Stimulated activated effector memory CD8-positive, alpha-beta T cell treated with anti-CD3 and anti-CD28 coated beads, Interleukin-12 subunit alpha, Interleukin-12 subunit beta, amount 100 ng/mL, for 72 hours (primary cell): Measurements from ENCODE around the gene P2RX1.
A peak's percentile ranks its signal among the peaks of the same experiment; 100 is the strongest.

ENCODE experiments used
- ATAC-seq: fragments of 150-1000 bp; cut with Tn5 transposase; 2 replicates; pipeline ENCODE4 v1.10.0; 2021
- DNase-seq, 2 donors: peaks; one replicate each; pipeline ENCODE4 v3.0.0; 2021 to 2022; ENCODE audit warnings: low spot score in 2 of 2
- H3K27ac Mint-ChIP-seq: one replicate; pipeline ENCODE4 v1.8.0; 2022; ENCODE audit warnings: mild to moderate bottlenecking, mixed read lengths
- H3K36me3 Mint-ChIP-seq: one replicate; pipeline ENCODE4 v1.8.0; 2022; ENCODE audit warnings: mild to moderate bottlenecking, mixed read lengths
- H3K4me1 Mint-ChIP-seq: one replicate; pipeline ENCODE4 v1.8.0; 2022; ENCODE audit warnings: mixed read lengths
- H3K4me3 Mint-ChIP-seq: one replicate; pipeline ENCODE4 v1.8.0; 2022; ENCODE audit warnings: mild to moderate bottlenecking, mixed read lengths
- H3K9me3 Mint-ChIP-seq: one replicate; pipeline ENCODE4 v1.8.0; 2022; ENCODE audit warnings: mixed read lengths

Gene P2RX1

DNA sequence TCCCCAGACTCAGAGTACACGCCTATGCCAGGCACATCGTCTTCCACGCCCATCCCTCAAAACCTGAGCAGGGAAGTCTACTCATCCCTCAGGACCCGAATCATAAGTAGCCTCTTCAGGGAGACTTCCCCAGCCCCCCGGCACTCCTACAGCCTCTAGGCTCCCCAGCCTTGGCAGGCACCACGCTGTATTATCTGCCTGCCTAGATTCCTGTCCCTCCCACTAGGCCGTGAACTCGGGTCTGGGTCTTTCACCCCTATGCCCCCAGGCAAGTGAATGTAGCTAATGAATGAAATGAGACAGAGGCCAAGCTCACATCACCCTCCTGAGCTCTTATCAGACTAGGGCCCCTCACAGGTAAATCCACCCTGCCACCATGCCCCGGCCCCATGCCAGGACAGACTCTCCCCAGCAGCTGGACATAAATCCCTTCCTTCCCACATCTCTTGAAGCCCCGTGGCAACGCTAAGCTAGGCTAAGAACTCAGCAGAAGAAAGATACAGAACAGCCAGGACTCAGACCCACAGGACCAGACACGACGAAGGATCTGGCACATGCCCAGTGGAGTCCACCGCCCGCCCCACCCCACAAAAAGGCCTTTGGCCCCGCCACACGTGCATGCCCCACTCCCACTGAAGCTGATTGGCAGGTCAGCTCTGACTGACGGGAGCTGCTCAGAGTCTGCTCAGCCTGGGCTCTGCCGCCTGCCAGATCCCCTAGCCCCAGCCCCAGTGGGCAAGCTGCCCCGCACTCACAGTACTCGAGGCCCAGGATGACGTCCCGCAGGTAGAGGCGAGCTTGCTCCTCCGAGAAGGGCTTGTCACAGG, 36.5 kb downstream of the P2RX1 start:
- ATAC-seq, result no peak
- Mint-ChIP-seq H3K4me1 (peaks cover 6% of the 10 kb centered on the region), H3K36me3 (peaks cover 21% of the 10 kb centered on the region), H3K9me3 (no peaks in the 10 kb centered on the region), H3K27ac (peak overlapping the region; percentile 82), H3K4me3 (no peak overlapping the region)
- no peak for DNase-seq

DNA sequence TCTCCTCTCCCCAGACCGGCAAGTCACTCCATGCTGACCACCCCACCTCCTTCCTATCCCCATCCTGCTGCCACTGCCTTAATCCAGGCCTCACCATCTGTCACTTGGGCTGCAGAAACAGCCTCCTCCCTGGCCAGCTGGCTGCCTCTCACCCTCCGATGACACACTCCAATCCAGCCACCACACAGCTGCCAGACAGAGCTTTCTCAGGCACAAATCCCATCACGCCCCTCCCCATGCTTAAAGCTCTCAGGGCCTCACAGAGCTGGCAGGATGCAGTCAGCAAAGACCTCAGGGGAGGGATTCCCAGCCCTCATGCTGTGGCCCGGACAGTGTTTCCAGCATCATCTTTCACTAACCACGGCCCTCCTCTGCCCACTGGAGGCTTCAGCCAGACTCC, 37.1 kb downstream of the P2RX1 start:
- H3K4me1 Mint-ChIP-seq, result peaks cover 6% of the 10 kb centered on the region
- peak overlapping the region; percentile 82 for H3K27ac Mint-ChIP-seq
- H3K4me3 Mint-ChIP-seq, result no peak overlapping the region
- peaks cover 21% of the 10 kb centered on the region for H3K36me3 Mint-ChIP-seq
- DNase-seq (no peak), ATAC-seq (no peak)
- no peaks in the 10 kb centered on the region for H3K9me3 Mint-ChIP-seq

DNA sequence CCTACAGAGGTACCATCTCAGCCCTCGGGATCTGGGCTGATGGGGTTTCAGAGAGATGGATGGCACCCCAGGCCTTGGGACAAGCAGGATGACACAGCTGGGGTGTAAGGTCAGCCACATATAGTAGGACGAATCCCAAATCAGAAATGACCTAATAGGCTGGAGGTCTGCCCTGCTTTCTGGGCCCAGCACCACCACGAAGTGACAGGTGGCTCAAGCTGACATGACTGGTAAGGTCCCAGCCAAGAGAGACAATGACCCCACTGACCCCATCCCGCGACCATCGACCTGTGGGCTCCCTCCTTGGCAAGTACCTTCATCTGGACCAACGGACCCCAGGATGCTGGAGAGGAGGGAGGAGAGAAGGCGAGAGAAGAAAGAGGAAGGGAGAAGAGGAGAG, 39.0 kb downstream of the P2RX1 start:
- no peak overlapping the region for H3K4me3 Mint-ChIP-seq
- DNase-seq (no peak), ATAC-seq (no peak)
- peaks cover 21% of the 10 kb centered on the region for H3K36me3 Mint-ChIP-seq
- peak overlapping the region; percentile 35 for H3K27ac Mint-ChIP-seq
- peaks cover 6% of the 10 kb centered on the region for H3K4me1 Mint-ChIP-seq
- no peaks in the 10 kb centered on the region for H3K9me3 Mint-ChIP-seq

DNA sequence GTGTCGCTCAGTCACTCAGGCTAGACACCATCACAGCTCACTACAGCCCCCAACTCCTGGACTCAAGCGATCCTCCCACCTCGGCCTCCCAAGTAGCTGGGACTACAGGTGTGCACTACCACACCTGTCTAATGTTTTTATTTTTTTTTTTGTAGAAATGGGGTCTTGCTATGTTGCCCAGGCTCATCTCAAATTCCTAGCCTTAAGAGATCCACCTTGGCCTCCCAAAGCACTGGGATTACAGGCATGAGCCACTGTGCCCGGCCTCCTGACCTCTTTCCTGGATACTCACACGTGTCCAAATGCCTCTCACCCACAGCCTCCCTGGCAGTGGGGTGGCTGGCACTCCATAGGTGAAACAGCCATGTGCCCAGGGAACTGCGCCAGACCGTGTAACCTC, 40.9 kb downstream of the P2RX1 start:
- DNase-seq (no peak), ATAC-seq (no peak)
- no peak overlapping the region for H3K4me3 Mint-ChIP-seq
- no peaks in the 10 kb centered on the region for H3K9me3 Mint-ChIP-seq
- H3K36me3 Mint-ChIP-seq, result peaks cover 21% of the 10 kb centered on the region
- H3K27ac Mint-ChIP-seq, result no peak overlapping the region
- peaks cover 15% of the 10 kb centered on the region for H3K4me1 Mint-ChIP-seq

DNA sequence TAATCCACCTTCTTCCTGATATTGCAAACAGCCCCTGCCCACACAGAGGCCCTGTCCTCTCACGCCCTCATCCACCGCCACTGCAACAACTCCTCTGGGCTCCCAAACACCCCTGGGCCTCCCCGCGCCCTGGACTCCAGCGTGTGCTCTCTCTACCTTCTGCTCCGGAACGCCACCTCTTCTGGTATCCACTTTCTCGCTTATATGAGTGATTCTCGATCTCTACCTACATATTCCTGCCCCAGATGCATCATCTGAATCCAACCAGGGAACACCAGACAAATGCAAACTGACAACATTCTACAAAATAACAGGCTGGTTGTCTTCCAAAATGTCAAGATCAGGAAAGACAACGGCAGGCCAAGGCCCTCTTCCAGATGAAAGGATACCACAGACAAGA, 42.4 kb downstream of the P2RX1 start:
- H3K4me3 Mint-ChIP-seq, result no peak overlapping the region
- peak overlapping the region; percentile 18 for H3K27ac Mint-ChIP-seq
- ATAC-seq (no peak), DNase-seq (no peak)
- peaks cover 21% of the 10 kb centered on the region for H3K36me3 Mint-ChIP-seq
- peaks cover 15% of the 10 kb centered on the region for H3K4me1 Mint-ChIP-seq
- no peaks in the 10 kb centered on the region for H3K9me3 Mint-ChIP-seq

DNA sequence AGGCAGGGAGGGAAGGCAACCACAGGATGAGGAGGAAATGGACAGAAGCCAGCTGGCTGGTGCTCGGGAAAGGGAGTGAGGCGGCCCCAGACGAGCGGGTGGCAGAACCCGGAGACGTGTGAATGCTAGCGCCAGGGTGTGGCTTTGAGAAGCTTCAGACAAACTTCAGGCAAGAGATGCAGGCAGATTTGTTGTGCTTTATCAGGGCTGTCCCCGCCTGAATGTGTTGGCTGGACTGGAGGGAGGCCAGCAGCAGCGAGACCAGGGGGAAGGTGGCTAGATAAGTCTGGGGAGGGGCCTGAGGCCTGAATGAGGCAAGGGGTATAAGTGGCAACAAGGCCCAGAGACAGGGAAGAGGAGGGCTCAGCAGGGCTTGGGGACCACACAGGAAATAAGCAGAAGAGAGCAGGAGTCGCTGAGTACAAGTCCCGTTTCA, 45.4 kb downstream of the P2RX1 start:
- Mint-ChIP-seq H3K9me3 (no peaks in the 10 kb centered on the region), H3K36me3 (peaks cover 8% of the 10 kb centered on the region), H3K27ac (peak overlapping the region; percentile 97), H3K4me3 (peak overlapping the region; percentile 71), H3K4me1 (peaks cover 9% of the 10 kb centered on the region)
- peak; percentile 65 for ATAC-seq
- DNase-seq, result no peak

DNA sequence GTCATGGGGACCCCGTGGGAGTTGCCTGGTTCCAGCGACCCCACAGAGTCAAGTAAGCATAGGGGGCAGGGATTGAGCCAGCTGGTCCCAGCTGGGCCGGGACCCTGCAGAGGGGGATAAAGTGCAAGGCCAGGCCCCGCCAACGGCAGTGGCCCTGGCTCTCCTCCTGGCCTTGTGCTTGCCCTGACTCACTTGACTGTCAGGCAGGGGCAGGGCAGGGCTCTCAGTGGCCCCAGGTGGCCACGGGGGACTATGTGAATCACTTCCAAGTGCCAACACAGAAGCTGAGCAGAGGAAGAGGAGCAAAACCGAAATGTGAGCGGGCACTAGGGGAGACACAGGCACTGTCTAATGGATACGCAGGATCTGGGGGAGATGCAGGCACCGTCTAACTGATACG, 48.7 kb downstream of the P2RX1 start:
- DNase-seq (no peak), ATAC-seq (no peak)
- H3K27ac Mint-ChIP-seq, result no peak overlapping the region
- no peaks in the 10 kb centered on the region for H3K36me3 Mint-ChIP-seq
- no peak overlapping the region for H3K4me3 Mint-ChIP-seq
- H3K4me1 Mint-ChIP-seq, result peaks cover 9% of the 10 kb centered on the region
- no peaks in the 10 kb centered on the region for H3K9me3 Mint-ChIP-seq

DNA sequence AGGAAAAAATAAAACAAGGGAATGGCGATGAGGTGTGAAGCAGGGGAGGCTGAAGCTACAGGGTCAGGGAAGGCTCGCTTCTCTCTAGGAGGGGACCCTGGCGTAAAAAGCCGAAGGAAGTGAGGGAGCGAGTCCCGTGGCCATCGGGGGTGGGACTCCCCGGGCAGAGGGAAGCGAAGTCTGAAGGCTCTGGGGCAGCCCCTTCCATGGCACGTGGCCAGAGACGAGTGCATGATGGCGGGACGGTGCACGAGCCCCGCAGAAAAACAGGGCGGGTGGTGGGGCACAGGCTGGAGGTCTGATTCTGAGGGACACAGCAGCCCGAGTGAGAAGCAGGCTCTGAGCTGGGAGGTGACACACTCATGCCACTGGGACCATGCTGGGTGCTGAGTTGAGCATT, 49.2 kb downstream of the P2RX1 start:
- no peak for ATAC-seq
- no peaks in the 10 kb centered on the region for H3K9me3 Mint-ChIP-seq
- H3K27ac Mint-ChIP-seq, result no peak overlapping the region
- H3K4me1 Mint-ChIP-seq, result peaks cover 9% of the 10 kb centered on the region
- no peak overlapping the region for H3K4me3 Mint-ChIP-seq
- no peaks in the 10 kb centered on the region for H3K36me3 Mint-ChIP-seq
- no peak for DNase-seq

DNA sequence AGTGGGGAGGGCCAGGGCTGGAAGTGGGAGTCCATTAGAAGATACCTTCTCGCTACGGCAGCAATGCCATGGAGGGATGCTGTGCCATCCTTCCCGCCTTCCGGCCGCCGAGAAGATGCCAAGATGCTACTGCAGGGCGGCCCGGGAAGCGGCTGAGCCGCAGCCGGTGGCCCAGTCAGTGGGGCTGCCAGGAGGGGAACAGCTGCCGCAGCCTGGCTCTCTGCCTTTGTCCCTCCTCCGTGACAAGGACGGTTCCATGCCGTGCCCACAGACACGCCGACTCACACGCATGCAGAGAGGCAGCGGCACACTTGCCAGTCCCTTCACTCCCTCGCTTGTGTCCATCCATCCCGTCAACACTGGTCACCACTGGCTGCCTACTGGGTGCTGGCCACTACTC, 50.0 kb downstream of the P2RX1 start:
- H3K4me1 Mint-ChIP-seq, result peaks cover 9% of the 10 kb centered on the region
- no peak overlapping the region for H3K4me3 Mint-ChIP-seq
- H3K36me3 Mint-ChIP-seq, result no peaks in the 10 kb centered on the region
- no peak overlapping the region for H3K27ac Mint-ChIP-seq
- DNase-seq (no peak), ATAC-seq (no peak)
- H3K9me3 Mint-ChIP-seq, result no peaks in the 10 kb centered on the region

DNA sequence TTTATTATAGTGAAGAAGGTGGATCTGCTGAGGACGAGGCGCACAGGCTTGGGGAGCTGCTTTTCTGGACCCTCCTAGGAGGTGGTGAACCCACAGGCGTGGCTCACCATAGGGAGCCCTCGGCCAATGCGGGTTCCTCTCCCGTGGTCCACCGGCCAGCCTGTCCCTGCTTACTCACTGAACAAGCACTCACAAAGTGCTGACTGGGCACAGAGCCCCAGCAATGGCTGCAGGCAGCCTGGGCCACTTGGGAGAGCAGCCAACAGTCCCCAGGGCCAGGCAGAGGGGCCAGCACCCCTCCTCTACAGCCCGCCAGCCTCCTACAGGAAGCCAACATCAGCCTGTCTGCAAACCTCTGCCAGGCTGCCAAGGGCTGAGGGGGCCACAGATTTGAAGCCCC, 51.1 kb downstream of the P2RX1 start:
- H3K27ac Mint-ChIP-seq, result no peak overlapping the region
- no peaks in the 10 kb centered on the region for H3K36me3 Mint-ChIP-seq
- ATAC-seq, result no peak
- DNase-seq, result no peak
- no peaks in the 10 kb centered on the region for H3K4me1 Mint-ChIP-seq
- no peak overlapping the region for H3K4me3 Mint-ChIP-seq
- no peaks in the 10 kb centered on the region for H3K9me3 Mint-ChIP-seq

DNA sequence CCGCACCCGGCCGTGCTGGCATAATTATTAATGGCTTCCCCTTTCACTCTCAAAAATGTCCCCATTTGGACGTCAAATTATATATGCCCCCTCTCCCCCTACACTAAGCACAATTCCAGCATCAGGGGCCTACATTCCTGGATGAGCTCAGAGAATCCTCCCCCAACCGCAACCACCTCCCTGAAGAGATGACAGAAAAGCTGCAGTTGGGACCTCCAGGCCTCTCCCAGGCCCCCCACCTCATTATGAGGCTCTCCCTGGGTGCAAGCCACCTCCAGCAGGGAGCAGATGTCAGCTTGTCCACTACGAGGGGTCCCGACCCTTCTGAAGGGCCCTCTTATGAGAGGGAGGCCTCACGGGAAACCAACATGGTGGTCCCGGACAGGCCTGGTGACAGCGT, 51.7 kb downstream of the P2RX1 start:
- Mint-ChIP-seq H3K4me1 (no peaks in the 10 kb centered on the region), H3K9me3 (no peaks in the 10 kb centered on the region), H3K36me3 (no peaks in the 10 kb centered on the region), H3K4me3 (no peak overlapping the region), H3K27ac (peak overlapping the region; percentile 52)
- no peak for DNase-seq
- ATAC-seq, result no peak

DNA sequence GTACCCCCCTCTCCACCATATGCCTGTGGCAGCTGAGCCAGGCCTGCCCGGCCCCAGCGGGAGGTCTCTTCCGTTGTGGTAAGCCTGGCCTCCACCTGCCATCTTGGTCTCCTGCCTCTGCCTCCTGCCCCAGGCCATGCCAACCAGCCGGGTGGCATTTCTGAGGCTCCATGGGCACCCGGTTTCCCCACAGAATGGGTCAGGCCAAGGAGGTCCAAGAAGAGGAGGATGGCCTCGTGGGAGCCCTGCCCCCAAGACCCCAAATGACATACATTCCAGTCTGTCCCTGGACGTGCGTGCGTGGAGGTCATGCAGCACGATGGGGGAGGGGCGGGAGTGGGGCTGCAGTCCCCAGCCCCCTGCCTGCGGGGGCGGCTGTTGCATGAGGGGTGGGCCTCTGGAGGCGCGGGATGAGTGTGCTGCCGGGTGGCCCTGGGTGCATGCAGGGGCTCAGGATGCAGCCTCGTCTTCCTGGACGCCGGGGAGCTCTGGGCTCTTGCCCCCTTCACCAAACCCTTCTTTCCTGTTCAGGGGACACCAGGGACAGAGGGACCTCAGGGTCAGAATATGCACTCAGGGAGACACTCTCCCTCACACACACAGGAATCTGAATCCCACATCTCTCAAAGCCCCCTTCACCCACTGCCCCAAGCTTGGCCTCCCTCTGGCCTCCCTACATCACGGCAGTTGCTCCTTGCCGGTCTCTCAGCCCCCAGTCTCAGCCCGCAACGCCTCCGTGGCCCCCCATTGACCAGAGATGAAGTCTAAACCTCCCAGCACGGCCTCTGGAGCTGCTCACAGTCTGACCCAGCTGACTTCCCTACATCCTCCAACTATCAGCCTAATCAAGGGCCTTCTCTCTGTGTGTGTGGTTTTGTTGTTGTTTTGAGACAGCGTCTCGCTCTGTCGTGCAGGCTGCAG, 54.2 kb downstream of the P2RX1 start:
- DNase-seq, result no peak
- H3K9me3 Mint-ChIP-seq, result no peaks in the 10 kb centered on the region
- no peak overlapping the region for H3K4me3 Mint-ChIP-seq
- H3K36me3 Mint-ChIP-seq, result no peaks in the 10 kb centered on the region
- ATAC-seq, result no peak
- no peaks in the 10 kb centered on the region for H3K4me1 Mint-ChIP-seq
- H3K27ac Mint-ChIP-seq, result no peak overlapping the region

DNA sequence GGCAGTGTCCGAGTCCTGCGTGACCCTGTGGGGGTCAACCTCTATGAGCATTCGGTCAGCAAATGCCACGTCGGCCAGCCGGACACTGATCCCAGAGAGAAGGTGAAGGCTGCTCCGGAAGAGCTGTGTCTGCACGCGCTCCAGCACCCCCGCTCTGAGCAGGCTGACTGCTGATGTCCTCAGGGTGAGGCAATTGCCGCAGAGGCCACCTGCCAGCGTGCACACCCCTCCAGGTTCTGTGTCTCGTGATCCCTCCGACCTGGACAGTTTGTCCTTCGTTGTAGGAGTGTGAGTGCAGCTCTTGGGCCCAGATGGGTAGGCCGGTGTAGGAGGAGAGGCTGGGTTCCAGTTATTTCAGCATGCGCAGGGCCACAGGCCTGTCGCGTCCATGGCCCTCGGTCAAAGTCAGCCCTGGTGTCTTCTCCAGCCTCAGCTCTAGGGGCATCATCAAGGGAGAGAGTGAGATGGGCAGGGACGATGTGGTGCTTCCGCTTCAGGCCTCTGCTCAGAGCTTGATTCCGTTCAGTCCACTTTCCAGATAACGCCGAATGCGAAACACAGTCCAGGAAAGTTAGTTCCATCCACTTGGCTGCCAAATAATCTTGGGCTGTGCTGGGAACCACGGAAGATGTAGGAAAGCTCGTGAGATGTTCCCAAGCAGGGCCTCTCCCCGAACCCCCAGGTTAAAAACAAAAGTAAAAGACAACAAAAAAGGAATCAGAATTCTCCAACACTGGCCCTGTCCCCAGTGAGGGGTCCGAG, 55.1 kb downstream of the P2RX1 start:
- DNase-seq (no peak), ATAC-seq (no peak)
- H3K4me1 Mint-ChIP-seq, result no peaks in the 10 kb centered on the region
- no peaks in the 10 kb centered on the region for H3K9me3 Mint-ChIP-seq
- no peaks in the 10 kb centered on the region for H3K36me3 Mint-ChIP-seq
- no peak overlapping the region for H3K4me3 Mint-ChIP-seq
- no peak overlapping the region for H3K27ac Mint-ChIP-seq

DNA sequence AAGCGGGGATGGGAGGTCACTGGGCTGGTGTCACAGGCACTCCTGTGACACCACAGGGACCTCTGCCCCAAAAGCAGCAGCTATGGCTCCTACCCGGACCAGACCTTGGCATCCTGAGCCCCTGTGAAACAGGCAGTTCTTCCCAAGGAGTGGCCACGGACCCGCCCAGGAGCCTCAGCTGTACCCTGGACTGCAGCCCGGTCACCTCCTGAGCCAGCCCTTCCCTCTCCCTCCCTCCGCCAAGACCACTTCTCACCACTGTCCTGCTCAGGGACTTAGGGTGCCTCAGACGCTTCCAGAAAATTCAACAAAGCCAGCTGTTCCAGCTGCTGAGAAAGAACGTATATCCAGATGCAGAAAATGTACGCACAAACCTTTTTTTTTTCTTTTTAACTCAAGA, 56.3 kb downstream of the P2RX1 start:
- ATAC-seq (no peak), DNase-seq (no peak)
- H3K4me1 Mint-ChIP-seq, result no peaks in the 10 kb centered on the region
- H3K36me3 Mint-ChIP-seq, result no peaks in the 10 kb centered on the region
- H3K9me3 Mint-ChIP-seq, result no peaks in the 10 kb centered on the region
- H3K27ac Mint-ChIP-seq, result no peak overlapping the region
- H3K4me3 Mint-ChIP-seq, result no peak overlapping the region
